B cell (primary cell): ENCODE measurements around the gene PCDHGA5.

Source experiments
- EZH2 ChIP-seq: IDR thresholded peaks from 2 replicates; pipeline ENCODE4 v1.6.1; 2012; ENCODE audit warnings: borderline replicate concordance, low read depth, mild to moderate bottlenecking, moderate library complexity, low read length; ENCODE audit not compliant: insufficient read depth, poor library complexity, severe bottlenecking
- TF ChIP-seq, protein P1 (sequence below): fragments of 200-600 bp; IDR thresholded peaks from one replicate; pipeline ENCODE4 v1.8.0; 2022; ENCODE audit warnings: antibody characterized with exemption, mild to moderate bottlenecking

DNA sequence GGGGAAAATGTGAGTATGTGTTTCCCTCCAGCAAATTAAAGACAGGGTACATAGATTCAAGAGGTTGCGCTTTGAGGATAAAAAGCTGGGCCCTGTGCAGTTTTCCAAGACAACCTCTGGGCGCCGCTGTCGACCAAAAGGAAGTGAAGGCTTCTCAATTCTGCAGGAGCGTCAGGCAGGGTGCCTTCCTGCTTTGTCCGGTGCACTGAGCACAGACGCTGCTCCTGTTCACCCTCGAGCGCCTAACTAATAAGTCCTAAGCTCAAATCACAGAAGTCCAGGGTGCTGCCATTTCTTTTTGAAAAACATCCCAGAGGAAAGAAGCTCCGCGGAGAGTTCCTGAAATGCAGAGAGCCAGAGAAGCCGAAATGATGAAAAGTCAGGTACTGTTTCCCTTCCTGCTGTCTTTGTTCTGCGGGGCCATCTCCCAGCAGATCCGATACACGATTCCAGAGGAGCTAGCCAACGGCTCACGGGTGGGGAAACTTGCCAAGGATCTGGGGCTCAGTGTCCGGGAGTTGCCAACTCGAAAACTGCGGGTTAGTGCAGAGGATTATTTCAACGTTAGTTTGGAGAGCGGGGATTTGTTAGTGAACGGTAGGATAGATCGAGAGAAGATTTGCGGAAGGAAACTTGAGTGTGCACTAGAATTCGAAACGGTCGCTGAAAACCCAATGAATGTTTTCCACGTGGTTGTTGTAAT lies 13.9 kb upstream of the PCDHGA5 start, which contains the start of gene PCDHGB1:
- TF ChIP-seq, protein P1, sequence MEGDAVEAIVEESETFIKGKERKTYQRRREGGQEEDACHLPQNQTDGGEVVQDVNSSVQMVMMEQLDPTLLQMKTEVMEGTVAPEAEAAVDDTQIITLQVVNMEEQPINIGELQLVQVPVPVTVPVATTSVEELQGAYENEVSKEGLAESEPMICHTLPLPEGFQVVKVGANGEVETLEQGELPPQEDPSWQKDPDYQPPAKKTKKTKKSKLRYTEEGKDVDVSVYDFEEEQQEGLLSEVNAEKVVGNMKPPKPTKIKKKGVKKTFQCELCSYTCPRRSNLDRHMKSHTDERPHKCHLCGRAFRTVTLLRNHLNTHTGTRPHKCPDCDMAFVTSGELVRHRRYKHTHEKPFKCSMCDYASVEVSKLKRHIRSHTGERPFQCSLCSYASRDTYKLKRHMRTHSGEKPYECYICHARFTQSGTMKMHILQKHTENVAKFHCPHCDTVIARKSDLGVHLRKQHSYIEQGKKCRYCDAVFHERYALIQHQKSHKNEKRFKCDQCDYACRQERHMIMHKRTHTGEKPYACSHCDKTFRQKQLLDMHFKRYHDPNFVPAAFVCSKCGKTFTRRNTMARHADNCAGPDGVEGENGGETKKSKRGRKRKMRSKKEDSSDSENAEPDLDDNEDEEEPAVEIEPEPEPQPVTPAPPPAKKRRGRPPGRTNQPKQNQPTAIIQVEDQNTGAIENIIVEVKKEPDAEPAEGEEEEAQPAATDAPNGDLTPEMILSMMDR: peak; percentile 31
- TF ChIP-seq EZH2: no peak
